Measurements from ENCODE around the gene FRAS1. TPM values are rescaled to one million over a fixed set of nuclear protein-coding genes. Genes with fewer than 3 reads are reported as not detected.
A peak's percentile ranks its signal among the peaks of the same experiment; 100 is the strongest.

The FRAS1 gene
- total and polyA plus RNA-seq, 2 of the 8 experiments (the other 6 are each of a cell fraction or from before 2014, with no cell fraction given): 38.5 to 109 TPM

- peak; percentile 59; the same call in 1 of the 2 replicates for TF ChIP-seq KDM1A (IDR thresholded peaks at IDR 0.05; ENCODE audit: borderline replicate concordance, low read length)
- TF ChIP-seq RAD21 (IDR thresholded peaks at IDR 0.05 in 1 of 2, conservative IDR thresholded peaks at IDR 0.05 in 1 of 2; ENCODE audit: low read depth in 2 of 2, low read length in 2 of 2): peak; percentile 11 to 29; a peak in 3 of 4 replicates
- peak; percentile 71 for TF ChIP-seq CHD7 (IDR thresholded peaks at IDR 0.05; ENCODE audit: insufficient replicate concordance, low read length)
- TF ChIP-seq TCF12 (IDR thresholded peaks at IDR 0.05; ENCODE audit: low read depth, low read length): peak; percentile 61; the same call in 1 of the 2 replicates
These were observed 195.7 kb downstream of the FRAS1 start (continued) for GRCh38 chr4:78252773-78253172.

All from H1 (cell line).